WTC11 (cell line): ENCODE measurements around the gene GDF7.

Source experiments
- CREB1 ChIP-seq: sonication (generic); formaldehyde crosslinking; IDR thresholded peaks from 2 replicates; pipeline ENCODE4 v1.8.0; 2023; ENCODE audit warnings: mild to moderate bottlenecking, missing genetic modification reagents
- IRF1 ChIP-seq: sonication (generic); formaldehyde crosslinking; IDR thresholded peaks from 2 replicates; pipeline ENCODE4 v1.8.0; 2023; ENCODE audit warnings: missing genetic modification reagents
- TF ChIP-seq, protein P1 (sequence below): fragments of 250-450 bp; sonication (Bioruptor Pico); IDR thresholded peaks from 2 replicates; pipeline ENCODE4 v1.8.0; 2021; ENCODE audit warnings: mild to moderate bottlenecking
- TF ChIP-seq, protein P2 (sequence below): fragments of 200-600 bp; IDR thresholded peaks from 2 replicates; pipeline ENCODE4 v1.8.0; 2022; ENCODE audit warnings: antibody characterized with exemption
- TF ChIP-seq, protein P3 (sequence below): sonication (generic); formaldehyde crosslinking; IDR thresholded peaks from 2 replicates; pipeline ENCODE4 v1.8.1; 2022; ENCODE audit warnings: low read depth, mild to moderate bottlenecking, moderate library complexity, missing genetic modification reagents, borderline replicate concordance

GRCh38 chr2:20650393-20650876, 16.5 kb upstream of the GDF7 start:
- TF ChIP-seq, protein P1, sequence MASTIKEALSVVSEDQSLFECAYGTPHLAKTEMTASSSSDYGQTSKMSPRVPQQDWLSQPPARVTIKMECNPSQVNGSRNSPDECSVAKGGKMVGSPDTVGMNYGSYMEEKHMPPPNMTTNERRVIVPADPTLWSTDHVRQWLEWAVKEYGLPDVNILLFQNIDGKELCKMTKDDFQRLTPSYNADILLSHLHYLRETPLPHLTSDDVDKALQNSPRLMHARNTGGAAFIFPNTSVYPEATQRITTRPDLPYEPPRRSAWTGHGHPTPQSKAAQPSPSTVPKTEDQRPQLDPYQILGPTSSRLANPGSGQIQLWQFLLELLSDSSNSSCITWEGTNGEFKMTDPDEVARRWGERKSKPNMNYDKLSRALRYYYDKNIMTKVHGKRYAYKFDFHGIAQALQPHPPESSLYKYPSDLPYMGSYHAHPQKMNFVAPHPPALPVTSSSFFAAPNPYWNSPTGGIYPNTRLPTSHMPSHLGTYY (CRISPR knock-in tag), result no peak
- TF ChIP-seq, protein P2, sequence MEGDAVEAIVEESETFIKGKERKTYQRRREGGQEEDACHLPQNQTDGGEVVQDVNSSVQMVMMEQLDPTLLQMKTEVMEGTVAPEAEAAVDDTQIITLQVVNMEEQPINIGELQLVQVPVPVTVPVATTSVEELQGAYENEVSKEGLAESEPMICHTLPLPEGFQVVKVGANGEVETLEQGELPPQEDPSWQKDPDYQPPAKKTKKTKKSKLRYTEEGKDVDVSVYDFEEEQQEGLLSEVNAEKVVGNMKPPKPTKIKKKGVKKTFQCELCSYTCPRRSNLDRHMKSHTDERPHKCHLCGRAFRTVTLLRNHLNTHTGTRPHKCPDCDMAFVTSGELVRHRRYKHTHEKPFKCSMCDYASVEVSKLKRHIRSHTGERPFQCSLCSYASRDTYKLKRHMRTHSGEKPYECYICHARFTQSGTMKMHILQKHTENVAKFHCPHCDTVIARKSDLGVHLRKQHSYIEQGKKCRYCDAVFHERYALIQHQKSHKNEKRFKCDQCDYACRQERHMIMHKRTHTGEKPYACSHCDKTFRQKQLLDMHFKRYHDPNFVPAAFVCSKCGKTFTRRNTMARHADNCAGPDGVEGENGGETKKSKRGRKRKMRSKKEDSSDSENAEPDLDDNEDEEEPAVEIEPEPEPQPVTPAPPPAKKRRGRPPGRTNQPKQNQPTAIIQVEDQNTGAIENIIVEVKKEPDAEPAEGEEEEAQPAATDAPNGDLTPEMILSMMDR, result no peak
- TF ChIP-seq IRF1 (CRISPR knock-in tag) (no peak), CREB1 (no peak)
- TF ChIP-seq, protein P3, sequence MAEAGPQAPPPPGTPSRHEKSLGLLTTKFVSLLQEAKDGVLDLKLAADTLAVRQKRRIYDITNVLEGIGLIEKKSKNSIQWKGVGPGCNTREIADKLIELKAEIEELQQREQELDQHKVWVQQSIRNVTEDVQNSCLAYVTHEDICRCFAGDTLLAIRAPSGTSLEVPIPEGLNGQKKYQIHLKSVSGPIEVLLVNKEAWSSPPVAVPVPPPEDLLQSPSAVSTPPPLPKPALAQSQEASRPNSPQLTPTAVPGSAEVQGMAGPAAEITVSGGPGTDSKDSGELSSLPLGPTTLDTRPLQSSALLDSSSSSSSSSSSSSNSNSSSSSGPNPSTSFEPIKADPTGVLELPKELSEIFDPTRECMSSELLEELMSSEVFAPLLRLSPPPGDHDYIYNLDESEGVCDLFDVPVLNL (CRISPR knock-in tag), result no peak
